Neuron (in vitro differentiated cells): ENCODE results near the gene SPOUT1.

Experiments used
- H2AFZ ChIP-seq: one replicate; pipeline ENCODE4 v1.6.1; 2013; ENCODE audit warnings: low read depth, mild to moderate bottlenecking, inconsistent platforms, low read length, moderate library complexity
- H3K27me3 ChIP-seq: one replicate; pipeline ENCODE4 v1.6.1; 2013; ENCODE audit warnings: low read length; ENCODE audit not compliant: insufficient read depth
- H3K36me3 ChIP-seq: one replicate; pipeline ENCODE4 v1.6.1; 2013; ENCODE audit warnings: low read length; ENCODE audit not compliant: insufficient read depth
- H3K4me1 ChIP-seq: one replicate; pipeline ENCODE4 v1.6.1; 2013; ENCODE audit warnings: low read length; ENCODE audit not compliant: insufficient read depth
- H3K4me3 ChIP-seq: 2 replicates; pipeline ENCODE4 v1.5.1; 2013; ENCODE audit warnings: mild to moderate bottlenecking, low read length, moderate library complexity
- H3K9me3 ChIP-seq: one replicate; pipeline ENCODE4 v1.6.1; 2013; ENCODE audit warnings: low read length

Gene SPOUT1

GRCh38 chr9:128770286-128771030 is 59.1 kb downstream of the SPOUT1 start:
- Histone ChIP-seq H3K4me3 (peak overlapping the region; percentile 95), H3K36me3 (peaks cover 8% of the 10 kb centered on the region), H2AFZ (no peak overlapping the region), H3K4me1 (peaks cover 12% of the 10 kb centered on the region), H3K9me3 (no peaks in the 10 kb centered on the region), H3K27me3 (no peaks in the 10 kb centered on the region)
